Nephron progenitor cell (in vitro differentiated cells): Measurements from ENCODE around the gene C1QTNF3.
"Not testable (repeated sequence)": the region's sequence is repeated elsewhere in the genome, so short reads cannot be mapped to it uniquely, and the experiment has no call there.

Source experiments
- DNase-seq: peaks from one replicate; pipeline ENCODE4 v3.0.0; 2021
- H3K27ac Mint-ChIP-seq: 2 replicates; pipeline ENCODE4 v1.8.0; 2021; ENCODE audit warnings: mild to moderate bottlenecking, moderate library complexity, mixed read lengths
- H3K27me3 Mint-ChIP-seq: 2 replicates; pipeline ENCODE4 v1.8.0; 2021; ENCODE audit warnings: mild to moderate bottlenecking, low read depth, mixed read lengths; ENCODE audit not compliant: poor library complexity
- H3K36me3 Mint-ChIP-seq: 2 replicates; pipeline ENCODE4 v1.8.0; 2021; ENCODE audit warnings: low read depth, mixed read lengths
- H3K4me1 Mint-ChIP-seq: 2 replicates; pipeline ENCODE4 v1.8.0; 2021; ENCODE audit warnings: mixed read lengths
- H3K4me3 Mint-ChIP-seq: 2 replicates; pipeline ENCODE4 v1.8.0; 2021; ENCODE audit warnings: mild to moderate bottlenecking, moderate library complexity, mixed read lengths
- H3K9me3 Mint-ChIP-seq: 2 replicates; pipeline ENCODE4 v1.8.0; 2021; ENCODE audit warnings: mild to moderate bottlenecking, moderate library complexity, mixed read lengths
- CTCF ChIP-seq: fragments of 200-600 bp; sonication (generic); IDR thresholded peaks from 2 replicates; pipeline ENCODE4 v1.5.0; 2021; ENCODE audit warnings: antibody characterized with exemption

C1QTNF3 gene

GRCh38 chr5:34012791-34013190, 30.2 kb downstream of the C1QTNF3 start:
- Mint-ChIP-seq H3K36me3 (peaks cover 32% of the 10 kb centered on the region), H3K9me3 (peaks cover 9% of the 10 kb centered on the region), H3K27me3 (peaks cover 3% of the 10 kb centered on the region), H3K4me1 (peaks cover 25% of the 10 kb centered on the region), H3K27ac (no peak overlapping the region), H3K4me3 (no peak overlapping the region)
- TF ChIP-seq CTCF, result no peak
- DNase-seq, result no peak

GRCh38 chr5:34011536-34011935, 31.5 kb downstream of the C1QTNF3 start:
- no peak for DNase-seq
- peaks cover 33% of the 10 kb centered on the region for H3K4me1 Mint-ChIP-seq
- H3K4me3 Mint-ChIP-seq, result no peak overlapping the region
- H3K27me3 Mint-ChIP-seq, result peaks cover 3% of the 10 kb centered on the region
- H3K9me3 Mint-ChIP-seq, result peaks cover 9% of the 10 kb centered on the region
- TF ChIP-seq CTCF, result no peak
- no peak overlapping the region for H3K27ac Mint-ChIP-seq
- peaks cover 21% of the 10 kb centered on the region for H3K36me3 Mint-ChIP-seq

GRCh38 chr5:34010146-34010545, 32.9 kb downstream of the C1QTNF3 start:
- H3K27me3 Mint-ChIP-seq, H3K27ac Mint-ChIP-seq, H3K9me3 Mint-ChIP-seq, DNase-seq, H3K4me3 Mint-ChIP-seq: not testable (repeated sequence)
- Mint-ChIP-seq H3K36me3 (peaks cover 18% of the 10 kb centered on the region), H3K4me1 (peaks cover 47% of the 10 kb centered on the region)

GRCh38 chr5:34009610-34010009, 33.4 kb downstream of the C1QTNF3 start:
- H3K9me3 Mint-ChIP-seq, result peaks cover 9% of the 10 kb centered on the region
- H3K27ac Mint-ChIP-seq, result no peak overlapping the region
- peaks cover 52% of the 10 kb centered on the region for H3K4me1 Mint-ChIP-seq
- TF ChIP-seq CTCF, result no peak
- peaks cover 21% of the 10 kb centered on the region for H3K36me3 Mint-ChIP-seq
- DNase-seq, result no peak
- H3K27me3 Mint-ChIP-seq, result no peaks in the 10 kb centered on the region
- peak overlapping the region; percentile 89 for H3K4me3 Mint-ChIP-seq

GRCh38 chr5:34008802-34009201, 34.2 kb downstream of the C1QTNF3 start:
- Mint-ChIP-seq H3K36me3 (peaks cover 26% of the 10 kb centered on the region), H3K9me3 (peaks cover 7% of the 10 kb centered on the region), H3K27ac (peak overlapping the region; percentile 98), H3K4me3 (peak overlapping the region; percentile 89), H3K27me3 (no peaks in the 10 kb centered on the region), H3K4me1 (peaks cover 59% of the 10 kb centered on the region)
- no peak for TF ChIP-seq CTCF
- DNase-seq, result no peak

GRCh38 chr5:34007621-34008600, 35.1 kb downstream of the C1QTNF3 start, which contains the start of gene AMACR:
TSS of gene AMACR (minus strand) at chr5:34008050. CDS start at chr5:34008019, 31 bp downstream.
- H3K9me3 Mint-ChIP-seq, result no peaks in the 10 kb centered on the region
- peaks cover 2% of the 10 kb centered on the region for H3K27me3 Mint-ChIP-seq
- no peak for TF ChIP-seq CTCF
- H3K4me1 Mint-ChIP-seq, result peaks cover 68% of the 10 kb centered on the region
- H3K27ac Mint-ChIP-seq, result peak within 1 kb of the TSS; percentile 98
- H3K4me3 Mint-ChIP-seq, result peak within 1 kb of the TSS; percentile 89
- peaks cover 28% of the 10 kb centered on the region for H3K36me3 Mint-ChIP-seq
- DNase-seq, result peak; percentile 95
